WTC11 (cell line): ENCODE measurements around the gene BUD13. TPM values are rescaled to one million over a fixed set of nuclear protein-coding genes. Genes with fewer than 3 reads are reported as not detected.

Experiments
- ATAC-seq: fragments of 200-7000 bp; cut with Tn5 transposase; 2 replicates; pipeline ENCODE4 v1.10.0; 2021; ENCODE audit warnings: mild to moderate bottlenecking, moderate library complexity
- CTCF ChIA-PET: fragments of 300-600 bp; sonication (Branson Sonifier 250); formaldehyde crosslinking; loops from one replicate; lab custom pipeline; 2021; ENCODE audit warnings: antibody characterized with exemption; lab: Charles Lee
- POLR2A ChIA-PET: fragments of 350-600 bp; sonication (Branson Sonifier 250); formaldehyde crosslinking; loops from one replicate; lab custom pipeline; 2021; ENCODE audit warnings: antibody characterized with exemption; lab: Charles Lee
- DNase-seq: peaks from one replicate; pipeline ENCODE4 v3.0.0; 2021; ENCODE audit warnings: low spot score
- H3K27ac Mint-ChIP-seq: 2 replicates; pipeline ENCODE4 v1.8.0; 2021; ENCODE audit warnings: mixed read lengths
- H3K27me3 Mint-ChIP-seq: 2 replicates; pipeline ENCODE4 v1.8.0; 2021; ENCODE audit warnings: low read depth, mild to moderate bottlenecking, moderate library complexity, mixed read lengths
- H3K36me3 Mint-ChIP-seq: 2 replicates; pipeline ENCODE4 v1.8.0; 2021; ENCODE audit warnings: mixed read lengths
- H3K4me1 Mint-ChIP-seq: 2 replicates; pipeline ENCODE4 v1.8.0; 2022; ENCODE audit warnings: mixed read lengths
- H3K4me3 Mint-ChIP-seq: 2 replicates; pipeline ENCODE4 v1.8.0; 2021; ENCODE audit warnings: mild to moderate bottlenecking, moderate library complexity, mixed read lengths
- H3K9me3 Mint-ChIP-seq: 2 replicates; pipeline ENCODE4 v1.8.0; 2021; ENCODE audit warnings: mixed read lengths
- CREM ChIP-seq: sonication (generic); formaldehyde crosslinking; IDR thresholded peaks from 2 replicates; pipeline ENCODE4 v1.8.1; 2022; ENCODE audit warnings: mild to moderate bottlenecking, missing genetic modification reagents, moderate library complexity
- E2F4 ChIP-seq: sonication (generic); formaldehyde crosslinking; IDR thresholded peaks from 2 replicates; pipeline ENCODE4 v1.8.1; 2022; ENCODE audit warnings: low read depth, mild to moderate bottlenecking, moderate library complexity, missing genetic modification reagents, borderline replicate concordance
- IRF1 ChIP-seq: sonication (generic); formaldehyde crosslinking; IDR thresholded peaks from 2 replicates; pipeline ENCODE4 v1.8.0; 2023; ENCODE audit warnings: missing genetic modification reagents
- IRF2 ChIP-seq: sonication (generic); formaldehyde crosslinking; IDR thresholded peaks from 2 replicates; pipeline ENCODE4 v1.8.0; 2022; ENCODE audit warnings: low read depth, missing genetic modification reagents, borderline replicate concordance
- JAZF1 ChIP-seq: fragments of 250-450 bp; sonication (Bioruptor Pico); IDR thresholded peaks from 2 replicates; pipeline ENCODE4 v1.9.0; 2021; ENCODE audit warnings: moderate library complexity, mild to moderate bottlenecking, inconsistent platforms
- MAX ChIP-seq: sonication (generic); formaldehyde crosslinking; IDR thresholded peaks from 2 replicates; pipeline ENCODE4 v1.8.0; 2022; ENCODE audit warnings: mild to moderate bottlenecking, missing genetic modification reagents
- NFYB ChIP-seq: sonication (generic); formaldehyde crosslinking; conservative IDR thresholded peaks from 2 replicates; pipeline ENCODE4 v1.8.0; 2022; ENCODE audit warnings: low read depth, missing genetic modification reagents
- NR3C1 ChIP-seq: sonication (generic); formaldehyde crosslinking; conservative IDR thresholded peaks from 2 replicates; pipeline ENCODE4 v1.8.1; 2023; ENCODE audit warnings: low read depth, mild to moderate bottlenecking, missing genetic modification reagents
- RORB ChIP-seq: fragments of 250-450 bp; sonication (Bioruptor Pico); IDR thresholded peaks from 2 replicates; pipeline ENCODE4 v1.9.0; 2021; ENCODE audit warnings: mild to moderate bottlenecking
- ZNF219 ChIP-seq: sonication (generic); formaldehyde crosslinking; IDR thresholded peaks from 2 replicates; pipeline ENCODE4 v1.8.0; 2023; ENCODE audit warnings: missing genetic modification reagents, mild to moderate bottlenecking, borderline replicate concordance
- ZNF532 ChIP-seq: fragments of 250-450 bp; sonication (Bioruptor Pico); IDR thresholded peaks from 2 replicates; pipeline ENCODE4 v1.9.0; 2021; ENCODE audit warnings: mild to moderate bottlenecking, borderline replicate concordance
- total RNA-seq: library from RNA; stranded (reverse); gene quantifications from 3 replicates; pipeline ENCODE4 v1.2.3, GENCODE V29; 2021
- TF ChIP-seq, protein P1 (sequence below): sonication (generic); formaldehyde crosslinking; conservative IDR thresholded peaks from 2 replicates; pipeline ENCODE4 v1.8.1; 2022; ENCODE audit warnings: mild to moderate bottlenecking, missing genetic modification reagents
- TF ChIP-seq, protein P2 (sequence below): sonication (generic); formaldehyde crosslinking; IDR thresholded peaks from 2 replicates; pipeline ENCODE4 v1.8.0; 2022; ENCODE audit warnings: missing genetic modification reagents
- TF ChIP-seq, protein P3 (sequence below): sonication (generic); formaldehyde crosslinking; IDR thresholded peaks from 2 replicates; pipeline ENCODE4 v1.8.1; 2023; ENCODE audit warnings: mild to moderate bottlenecking, missing genetic modification reagents
- TF ChIP-seq, protein P4 (sequence below): sonication (generic); formaldehyde crosslinking; IDR thresholded peaks from 2 replicates; pipeline ENCODE4 v1.8.1; 2022; ENCODE audit warnings: low read depth, missing genetic modification reagents, borderline replicate concordance
- TF ChIP-seq, protein P5 (sequence below): sonication (generic); formaldehyde crosslinking; IDR thresholded peaks from 2 replicates; pipeline ENCODE4 v1.8.1; 2022; ENCODE audit warnings: missing genetic modification reagents, borderline replicate concordance

BUD13 gene
- total RNA-seq, 1 experiment from 2014 or later, result 20.7 TPM

GRCh38 chr11:116794851-116795250, 22.1 kb upstream of the BUD13 start:
- Mint-ChIP-seq H3K27ac (no peak overlapping the region), H3K27me3 (peaks cover 17% of the 10 kb centered on the region), H3K4me3 (no peak overlapping the region), H3K36me3 (no peaks in the 10 kb centered on the region), H3K9me3 (no peaks in the 10 kb centered on the region), H3K4me1 (peaks cover 12% of the 10 kb centered on the region; the same call in 1 of the 2 replicates)
- ATAC-seq (no peak), DNase-seq (no peak)
- ChIA-PET CTCF (interaction anchor here (1.7 to 8.7 kb wide), 2 partner anchors 41 kb away, joined by 3 to 358 read pairs; partner anchors contain the start of gene APOA1), POLR2A (no interaction called here)
- TF ChIP-seq ZNF219 (no peak), ZNF532 (no peak), MAX (CRISPR knock-in tag) (no peak), RORB (no peak), NR3C1 (CRISPR knock-in tag) (no peak), NFYB (CRISPR knock-in tag) (no peak), E2F4 (no peak), JAZF1 (no peak), IRF2 (CRISPR knock-in tag) (no peak), IRF1 (CRISPR knock-in tag) (no peak), CREM (CRISPR knock-in tag) (no peak)
- TF ChIP-seq, protein P1, sequence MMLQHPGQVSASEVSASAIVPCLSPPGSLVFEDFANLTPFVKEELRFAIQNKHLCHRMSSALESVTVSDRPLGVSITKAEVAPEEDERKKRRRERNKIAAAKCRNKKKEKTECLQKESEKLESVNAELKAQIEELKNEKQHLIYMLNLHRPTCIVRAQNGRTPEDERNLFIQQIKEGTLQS (CRISPR knock-in tag), result no peak
- TF ChIP-seq, protein P2, sequence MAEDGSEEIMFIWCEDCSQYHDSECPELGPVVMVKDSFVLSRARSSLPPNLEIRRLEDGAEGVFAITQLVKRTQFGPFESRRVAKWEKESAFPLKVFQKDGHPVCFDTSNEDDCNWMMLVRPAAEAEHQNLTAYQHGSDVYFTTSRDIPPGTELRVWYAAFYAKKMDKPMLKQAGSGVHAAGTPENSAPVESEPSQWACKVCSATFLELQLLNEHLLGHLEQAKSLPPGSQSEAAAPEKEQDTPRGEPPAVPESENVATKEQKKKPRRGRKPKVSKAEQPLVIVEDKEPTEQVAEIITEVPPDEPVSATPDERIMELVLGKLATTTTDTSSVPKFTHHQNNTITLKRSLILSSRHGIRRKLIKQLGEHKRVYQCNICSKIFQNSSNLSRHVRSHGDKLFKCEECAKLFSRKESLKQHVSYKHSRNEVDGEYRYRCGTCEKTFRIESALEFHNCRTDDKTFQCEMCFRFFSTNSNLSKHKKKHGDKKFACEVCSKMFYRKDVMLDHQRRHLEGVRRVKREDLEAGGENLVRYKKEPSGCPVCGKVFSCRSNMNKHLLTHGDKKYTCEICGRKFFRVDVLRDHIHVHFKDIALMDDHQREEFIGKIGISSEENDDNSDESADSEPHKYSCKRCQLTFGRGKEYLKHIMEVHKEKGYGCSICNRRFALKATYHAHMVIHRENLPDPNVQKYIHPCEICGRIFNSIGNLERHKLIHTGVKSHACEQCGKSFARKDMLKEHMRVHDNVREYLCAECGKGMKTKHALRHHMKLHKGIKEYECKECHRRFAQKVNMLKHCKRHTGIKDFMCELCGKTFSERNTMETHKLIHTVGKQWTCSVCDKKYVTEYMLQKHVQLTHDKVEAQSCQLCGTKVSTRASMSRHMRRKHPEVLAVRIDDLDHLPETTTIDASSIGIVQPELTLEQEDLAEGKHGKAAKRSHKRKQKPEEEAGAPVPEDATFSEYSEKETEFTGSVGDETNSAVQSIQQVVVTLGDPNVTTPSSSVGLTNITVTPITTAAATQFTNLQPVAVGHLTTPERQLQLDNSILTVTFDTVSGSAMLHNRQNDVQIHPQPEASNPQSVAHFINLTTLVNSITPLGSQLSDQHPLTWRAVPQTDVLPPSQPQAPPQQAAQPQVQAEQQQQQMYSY (CRISPR knock-in tag), result no peak
- TF ChIP-seq, protein P3, sequence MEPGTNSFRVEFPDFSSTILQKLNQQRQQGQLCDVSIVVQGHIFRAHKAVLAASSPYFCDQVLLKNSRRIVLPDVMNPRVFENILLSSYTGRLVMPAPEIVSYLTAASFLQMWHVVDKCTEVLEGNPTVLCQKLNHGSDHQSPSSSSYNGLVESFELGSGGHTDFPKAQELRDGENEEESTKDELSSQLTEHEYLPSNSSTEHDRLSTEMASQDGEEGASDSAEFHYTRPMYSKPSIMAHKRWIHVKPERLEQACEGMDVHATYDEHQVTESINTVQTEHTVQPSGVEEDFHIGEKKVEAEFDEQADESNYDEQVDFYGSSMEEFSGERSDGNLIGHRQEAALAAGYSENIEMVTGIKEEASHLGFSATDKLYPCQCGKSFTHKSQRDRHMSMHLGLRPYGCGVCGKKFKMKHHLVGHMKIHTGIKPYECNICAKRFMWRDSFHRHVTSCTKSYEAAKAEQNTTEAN (CRISPR knock-in tag), result no peak
- TF ChIP-seq, protein P4, sequence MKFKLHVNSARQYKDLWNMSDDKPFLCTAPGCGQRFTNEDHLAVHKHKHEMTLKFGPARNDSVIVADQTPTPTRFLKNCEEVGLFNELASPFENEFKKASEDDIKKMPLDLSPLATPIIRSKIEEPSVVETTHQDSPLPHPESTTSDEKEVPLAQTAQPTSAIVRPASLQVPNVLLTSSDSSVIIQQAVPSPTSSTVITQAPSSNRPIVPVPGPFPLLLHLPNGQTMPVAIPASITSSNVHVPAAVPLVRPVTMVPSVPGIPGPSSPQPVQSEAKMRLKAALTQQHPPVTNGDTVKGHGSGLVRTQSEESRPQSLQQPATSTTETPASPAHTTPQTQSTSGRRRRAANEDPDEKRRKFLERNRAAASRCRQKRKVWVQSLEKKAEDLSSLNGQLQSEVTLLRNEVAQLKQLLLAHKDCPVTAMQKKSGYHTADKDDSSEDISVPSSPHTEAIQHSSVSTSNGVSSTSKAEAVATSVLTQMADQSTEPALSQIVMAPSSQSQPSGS (CRISPR knock-in tag), result no peak
- TF ChIP-seq, protein P5, sequence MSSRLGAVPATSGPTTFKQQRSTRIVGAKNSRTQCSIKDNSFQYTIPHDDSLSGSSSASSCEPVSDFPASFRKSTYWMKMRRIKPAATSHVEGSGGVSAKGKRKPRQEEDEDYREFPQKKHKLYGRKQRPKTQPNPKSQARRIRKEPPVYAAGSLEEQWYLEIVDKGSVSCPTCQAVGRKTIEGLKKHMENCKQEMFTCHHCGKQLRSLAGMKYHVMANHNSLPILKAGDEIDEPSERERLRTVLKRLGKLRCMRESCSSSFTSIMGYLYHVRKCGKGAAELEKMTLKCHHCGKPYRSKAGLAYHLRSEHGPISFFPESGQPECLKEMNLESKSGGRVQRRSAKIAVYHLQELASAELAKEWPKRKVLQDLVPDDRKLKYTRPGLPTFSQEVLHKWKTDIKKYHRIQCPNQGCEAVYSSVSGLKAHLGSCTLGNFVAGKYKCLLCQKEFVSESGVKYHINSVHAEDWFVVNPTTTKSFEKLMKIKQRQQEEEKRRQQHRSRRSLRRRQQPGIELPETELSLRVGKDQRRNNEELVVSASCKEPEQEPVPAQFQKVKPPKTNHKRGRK (CRISPR knock-in tag), result no peak
